ENCODE measurements around the gene OR56A3.
A peak's percentile ranks its signal among the peaks of the same experiment; 100 is the strongest.
"Not testable (repeated sequence)": the region's sequence is repeated elsewhere in the genome, so short reads cannot be mapped to it uniquely, and the experiment has no call there.

OR56A3 gene

DNA sequence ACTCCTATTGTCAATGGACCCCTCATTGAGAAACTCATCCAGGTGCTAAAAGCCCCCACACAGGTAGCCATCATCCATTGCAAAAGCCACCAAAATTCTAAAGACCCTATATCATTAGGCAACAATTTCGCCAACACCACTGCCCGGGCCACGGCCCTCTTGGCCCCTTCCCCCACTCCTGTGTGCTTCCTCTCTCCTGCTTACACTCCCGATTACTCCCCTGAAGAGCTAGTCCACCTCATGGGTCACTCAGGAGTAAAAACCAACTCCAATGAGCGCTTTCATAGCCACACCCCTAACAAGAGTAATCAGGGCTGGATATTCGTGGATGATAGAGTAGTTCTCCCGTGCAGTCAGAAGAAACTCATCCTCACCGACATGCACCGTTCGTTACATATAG is 8.9 kb upstream of the OR56A3 start:
- no peak for DNase-seq
- no peaks in the 10 kb centered on the region for H3K4me1 Mint-ChIP-seq (ENCODE audit: low read depth in 2 of 2)
- H3K4me3 Mint-ChIP-seq, result no peak overlapping the region
- H3K27ac Mint-ChIP-seq, result no peak overlapping the region
- peaks cover 20 to 49% of the 10 kb centered on the region in 2 donors for H3K27me3 Mint-ChIP-seq
- peaks cover 3 to 21% of the 10 kb centered on the region in 2 donors for H3K9me3 Mint-ChIP-seq
- no peaks in the 10 kb centered on the region for H3K36me3 Mint-ChIP-seq (ENCODE audit: insufficient read depth)
- no peak for ATAC-seq (replicated peaks)

DNA sequence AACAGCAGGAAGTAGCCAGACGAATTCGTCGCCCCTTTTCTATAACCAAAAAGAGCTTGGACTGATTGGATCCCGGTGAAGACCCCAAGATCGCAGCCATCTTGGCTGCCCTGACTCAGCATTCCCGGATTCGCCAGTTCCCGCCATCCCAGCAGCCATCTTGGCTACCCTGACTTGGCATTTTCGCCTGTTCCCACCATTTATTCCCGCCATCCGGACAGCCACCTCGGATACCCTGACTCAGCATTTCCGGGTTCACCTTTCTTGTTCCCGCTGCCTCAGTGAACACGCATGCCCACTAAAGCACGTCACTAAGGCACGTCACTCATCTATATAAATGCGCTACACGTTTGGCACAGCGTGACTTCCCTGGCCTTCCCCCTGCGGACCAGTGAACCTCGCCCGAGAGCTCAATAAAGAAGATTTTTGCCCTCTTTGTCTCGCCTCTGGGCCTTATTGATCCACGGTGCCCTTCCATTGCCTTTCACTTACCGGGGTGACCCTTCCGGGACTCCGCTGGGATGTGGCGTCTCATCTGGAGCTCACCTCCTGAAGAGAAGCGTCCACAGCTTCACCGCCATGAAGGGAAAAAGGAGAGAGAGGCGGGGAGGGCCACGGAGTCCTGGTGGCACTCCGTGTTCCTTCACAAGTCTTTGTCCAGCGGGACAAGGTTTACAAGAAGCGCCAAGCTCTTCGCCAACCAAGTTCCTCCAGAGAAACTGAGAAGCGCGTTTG is 4.0 kb upstream of the OR56A3 start:
- no peak for DNase-seq
- no peak for ATAC-seq (replicated peaks)
- no peaks in the 10 kb centered on the region for H3K9me3 Mint-ChIP-seq
- peaks cover 27 to 42% of the 10 kb centered on the region in 2 donors for H3K27me3 Mint-ChIP-seq
- no peak overlapping the region for H3K27ac Mint-ChIP-seq
- H3K4me3 Mint-ChIP-seq, result no peak overlapping the region
- H3K36me3 Mint-ChIP-seq (ENCODE audit: insufficient read depth), result no peaks in the 10 kb centered on the region
- H3K4me1 Mint-ChIP-seq (ENCODE audit: low read depth in 2 of 2), result no peaks in the 10 kb centered on the region

DNA sequence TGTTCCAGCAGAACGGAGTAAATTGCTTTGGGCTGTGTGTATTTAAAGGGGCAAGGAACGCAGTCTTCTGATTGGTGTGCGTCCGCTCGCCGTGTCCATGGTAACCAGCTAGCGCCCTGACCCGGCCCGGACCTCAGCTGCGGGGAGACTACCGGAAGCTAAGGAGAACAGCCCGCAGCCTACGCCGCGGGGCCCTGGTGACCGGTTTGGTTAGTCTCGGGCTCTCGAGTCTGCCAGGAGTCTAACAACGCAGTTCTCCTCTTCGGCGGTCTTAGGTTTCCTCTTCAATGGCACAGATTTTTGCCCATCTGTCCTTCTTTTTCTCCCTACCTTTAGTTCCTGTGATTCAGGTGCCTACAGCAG is 3.5 kb upstream of the OR56A3 start:
- no peak overlapping the region for H3K27ac Mint-ChIP-seq

DNA sequence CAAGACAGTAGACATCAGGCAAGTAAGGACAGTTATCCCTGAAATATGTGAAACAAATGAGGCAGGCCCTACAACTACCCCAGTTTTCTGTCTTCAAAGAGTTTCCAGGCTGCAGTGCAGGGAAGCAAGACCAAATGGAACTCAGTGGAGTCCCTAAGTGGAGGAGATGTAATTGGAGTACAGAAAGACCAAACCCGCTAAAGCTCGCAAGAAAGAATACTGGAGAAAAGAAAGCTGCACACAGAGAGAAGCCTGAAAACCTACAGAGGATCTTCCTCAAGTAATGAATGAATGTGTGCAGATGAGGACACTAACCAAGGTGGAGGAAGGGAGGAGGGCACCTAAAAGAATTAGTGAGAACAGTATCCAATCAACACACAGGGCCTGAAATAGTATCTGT is 1.3 kb upstream of the OR56A3 start:
- no peak overlapping the region for H3K4me3 Mint-ChIP-seq
- no peak for DNase-seq
- no peak overlapping the region for H3K27ac Mint-ChIP-seq
- no peak for ATAC-seq (replicated peaks)
- H3K4me1 Mint-ChIP-seq (ENCODE audit: low read depth in 2 of 2), result no peaks in the 10 kb centered on the region
- no peaks in the 10 kb centered on the region for H3K9me3 Mint-ChIP-seq
- H3K36me3 Mint-ChIP-seq (ENCODE audit: insufficient read depth), result no peaks in the 10 kb centered on the region
- peaks cover 30 to 38% of the 10 kb centered on the region in 2 donors for H3K27me3 Mint-ChIP-seq

More for the DNA sequence above, 3.5 kb upstream of the OR56A3 start:
- Mint-ChIP-seq H3K4me1 (ENCODE audit: low read depth in 2 of 2) (no peaks in the 10 kb centered on the region), H3K9me3 (no peaks in the 10 kb centered on the region), H3K36me3 (ENCODE audit: insufficient read depth) (no peaks in the 10 kb centered on the region), H3K4me3 (no peak overlapping the region), H3K27me3 (peaks cover 29 to 36% of the 10 kb centered on the region in 2 donors)
- DNase-seq (no peak), ATAC-seq (replicated peaks) (no peak)

DNA sequence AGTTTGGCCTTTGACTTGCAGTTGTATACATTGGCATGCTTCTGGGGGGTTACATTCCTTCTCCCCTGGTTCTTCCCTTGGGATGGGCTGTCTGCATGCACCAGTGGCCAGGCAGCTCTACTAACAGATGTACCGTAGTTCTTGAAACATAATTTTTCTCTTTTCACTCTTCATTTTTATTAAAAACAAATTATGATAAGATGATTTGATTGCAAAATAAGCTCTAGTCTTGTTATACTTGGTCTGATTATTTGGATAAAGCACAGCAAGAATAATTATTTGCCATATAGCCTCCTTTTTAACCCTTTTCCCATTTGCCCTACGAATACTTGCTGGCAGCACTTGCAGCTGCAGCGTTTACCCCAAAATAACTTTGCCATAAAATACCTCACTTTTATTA is 13.5 kb downstream of the OR56A3 start:
- DNase-seq (no peak), ATAC-seq (replicated peaks) (no peak)
- no peaks in the 10 kb centered on the region for H3K4me1 Mint-ChIP-seq (ENCODE audit: low read depth in 2 of 2)
- no peaks in the 10 kb centered on the region for H3K9me3 Mint-ChIP-seq
- peaks cover 3% of the 10 kb centered on the region for H3K36me3 Mint-ChIP-seq (ENCODE audit: insufficient read depth)
- no peak overlapping the region for H3K27ac Mint-ChIP-seq
- no peak overlapping the region for H3K4me3 Mint-ChIP-seq
- no peaks in the 10 kb centered on the region for H3K27me3 Mint-ChIP-seq

DNA sequence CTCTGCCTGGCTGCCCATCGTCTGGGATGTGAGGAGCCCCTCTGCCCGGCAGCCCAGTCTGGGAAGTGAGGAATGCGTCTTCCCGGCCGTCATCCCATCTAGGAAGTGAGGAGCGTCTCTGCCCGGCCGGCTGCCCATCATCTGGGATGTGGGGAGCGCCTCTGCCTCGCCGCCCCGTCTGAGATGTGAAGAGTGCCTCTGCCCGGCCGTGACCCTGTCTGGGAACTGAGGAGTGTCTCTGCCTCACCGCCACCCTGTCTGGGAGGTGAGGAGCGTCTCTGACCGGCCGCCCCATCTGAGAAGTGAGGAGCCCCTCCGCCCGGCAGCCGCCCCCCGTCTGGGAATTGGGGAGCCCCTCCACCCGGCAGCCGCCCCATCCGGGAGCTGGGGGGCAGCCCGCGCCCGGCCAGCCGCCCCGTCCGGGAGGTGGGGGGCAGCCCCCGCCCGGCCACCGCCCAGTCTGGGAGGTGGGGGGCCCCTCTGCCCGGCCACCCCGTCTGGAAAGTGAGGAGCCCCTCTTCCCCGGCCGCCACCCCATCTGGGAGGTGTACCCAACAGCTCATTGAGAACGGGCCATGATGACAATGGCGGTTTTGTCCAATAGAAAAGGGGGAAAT is 18.8 kb downstream of the OR56A3 start:
- H3K36me3 Mint-ChIP-seq (ENCODE audit: insufficient read depth); DNase-seq; H3K27ac Mint-ChIP-seq; H3K4me1 Mint-ChIP-seq (ENCODE audit: low read depth in 2 of 2); H3K4me3 Mint-ChIP-seq; H3K9me3 Mint-ChIP-seq; ATAC-seq (replicated peaks); H3K27me3 Mint-ChIP-seq: not testable (repeated sequence)

DNA sequence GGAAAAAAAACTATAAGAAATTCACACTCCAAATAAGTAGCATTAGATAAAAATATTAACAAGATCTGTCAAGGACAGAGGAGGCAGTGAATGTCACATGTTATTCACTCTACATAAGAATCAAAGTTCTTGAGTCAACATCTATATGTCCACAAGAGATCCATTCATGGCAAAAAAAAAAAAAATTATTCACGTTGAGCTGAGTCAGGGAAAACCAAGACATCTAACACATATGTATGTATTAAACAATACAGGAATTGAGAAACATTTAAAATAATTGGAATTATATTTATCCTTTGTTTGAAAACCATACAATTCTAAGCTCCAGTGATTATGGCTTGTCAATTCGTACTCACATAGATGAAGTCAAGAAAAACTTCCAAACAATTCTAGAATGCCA is 24.9 kb downstream of the OR56A3 start:
- Mint-ChIP-seq H3K4me1 (ENCODE audit: low read depth in 2 of 2) (no peaks in the 10 kb centered on the region), H3K9me3 (peaks cover 0 to 5% of the 10 kb centered on the region in 2 donors), H3K27me3 (peaks cover 18 to 30% of the 10 kb centered on the region in 2 donors), H3K36me3 (ENCODE audit: insufficient read depth) (no peaks in the 10 kb centered on the region), H3K27ac (no peak overlapping the region), H3K4me3 (no peak overlapping the region)
- DNase-seq (no peak), ATAC-seq (replicated peaks) (no peak)

DNA sequence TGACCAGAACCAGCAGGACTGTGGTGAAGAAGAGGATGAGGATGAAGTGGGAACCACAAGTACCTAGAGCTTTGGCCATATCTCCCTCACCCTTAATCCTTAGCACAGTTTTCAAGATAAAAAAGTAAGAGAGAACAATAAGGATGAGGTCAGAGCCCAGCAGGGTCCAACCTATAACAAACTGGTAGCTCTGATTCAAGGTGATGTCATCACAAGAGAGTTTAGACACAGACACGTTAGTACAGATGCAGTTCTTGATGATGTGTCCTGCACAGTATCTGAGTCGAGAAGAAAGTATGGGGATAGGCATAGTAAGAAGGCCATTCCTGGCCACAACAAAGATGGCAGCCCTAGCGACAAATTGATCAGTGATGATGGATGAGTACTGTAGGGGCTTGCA is 25.7 kb downstream of the OR56A3 start:
- Mint-ChIP-seq H3K27ac (no peak overlapping the region), H3K4me3 (no peak overlapping the region), H3K36me3 (ENCODE audit: insufficient read depth) (no peaks in the 10 kb centered on the region), H3K4me1 (ENCODE audit: low read depth in 2 of 2) (no peaks in the 10 kb centered on the region), H3K9me3 (peaks cover 0 to 5% of the 10 kb centered on the region in 2 donors), H3K27me3 (peaks cover 18 to 30% of the 10 kb centered on the region in 2 donors)
- DNase-seq (no peak), ATAC-seq (replicated peaks) (no peak)

DNA sequence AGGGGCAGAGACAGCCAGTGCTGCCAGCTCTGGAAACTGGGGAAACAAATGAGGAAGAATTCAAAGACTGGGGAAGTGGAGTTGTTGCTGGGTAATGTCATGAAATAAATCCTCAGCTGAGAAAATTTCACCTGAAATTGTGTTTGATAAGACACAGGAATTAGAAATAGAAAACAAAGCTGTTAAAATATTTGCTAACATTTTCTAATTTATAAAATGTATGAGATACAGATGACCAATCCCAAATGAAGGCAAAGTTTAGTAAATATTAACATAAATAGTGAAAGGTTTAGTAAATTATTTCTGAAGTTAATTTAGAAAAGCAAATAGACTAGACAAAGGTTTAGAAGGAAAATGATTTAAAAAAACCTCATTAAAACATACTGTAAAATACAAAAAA is 26.3 kb downstream of the OR56A3 start, which contains the start of gene OR56A5:
OR56A5 (minus strand) TSS at position 101 of the 400 bp plus-strand sequence; CDS start at position 101, 0 bp downstream.
- Mint-ChIP-seq H3K27ac (no peak within 1 kb of the TSS), H3K4me1 (ENCODE audit: low read depth in 2 of 2) (peaks cover 0 to 2% of the 10 kb centered on the region in 2 donors), H3K4me3 (no peak within 1 kb of the TSS), H3K36me3 (ENCODE audit: insufficient read depth) (no peaks in the 10 kb centered on the region), H3K27me3 (peaks cover 18 to 30% of the 10 kb centered on the region in 2 donors), H3K9me3 (peaks cover 0 to 2% of the 10 kb centered on the region in 2 donors)
- ATAC-seq (replicated peaks), result no peak
- no peak for DNase-seq

DNA sequence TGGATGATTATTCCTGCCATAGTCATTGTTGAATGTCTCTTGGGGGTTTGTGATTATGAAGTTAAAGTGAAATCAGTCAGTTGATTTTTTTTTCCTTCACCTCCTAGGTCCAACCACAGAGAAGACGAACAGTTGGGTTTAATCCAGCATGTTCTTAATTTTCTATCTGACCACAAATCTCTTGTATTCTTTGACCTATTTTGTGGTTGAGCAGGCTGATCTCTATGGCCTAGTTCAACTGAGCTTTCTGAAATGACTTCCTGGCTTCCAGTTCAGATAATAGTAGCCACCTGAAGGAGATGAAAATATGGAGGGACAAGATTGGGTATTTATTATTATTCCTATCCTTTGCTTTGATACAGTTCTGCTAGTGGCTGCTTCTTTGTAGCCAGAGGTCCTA is 31.5 kb downstream of the OR56A3 start:
- peak overlapping the region in 1 of 2 donors; percentile 1 for H3K4me3 Mint-ChIP-seq
- H3K36me3 Mint-ChIP-seq (ENCODE audit: insufficient read depth), result no peaks in the 10 kb centered on the region

DNA sequence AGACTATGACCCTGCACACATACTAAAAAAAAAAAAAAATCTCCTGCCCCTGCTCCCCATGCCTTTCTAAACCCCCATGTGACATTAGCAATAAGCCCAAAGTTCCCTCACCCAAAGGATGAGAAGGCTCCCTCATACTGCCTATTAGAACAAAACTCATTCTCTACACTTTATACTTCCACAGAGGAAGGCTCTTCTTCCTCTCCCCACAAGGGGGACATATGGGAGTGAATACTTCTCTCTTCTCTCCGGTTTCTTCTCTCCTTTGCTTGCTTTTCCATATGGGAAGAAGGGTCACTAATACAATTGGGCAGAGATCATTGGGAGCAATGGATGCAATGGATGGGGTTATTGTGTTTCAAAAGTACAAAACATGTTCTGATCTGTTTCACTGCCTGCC is 41.4 kb downstream of the OR56A3 start:
- DNase-seq (no peak), ATAC-seq (replicated peaks) (no peak)
- Mint-ChIP-seq H3K27ac (no peak overlapping the region), H3K36me3 (ENCODE audit: insufficient read depth) (no peaks in the 10 kb centered on the region), H3K4me3 (no peak overlapping the region), H3K9me3 (no peaks in the 10 kb centered on the region), H3K27me3 (peaks cover 42 to 50% of the 10 kb centered on the region in 2 donors), H3K4me1 (ENCODE audit: low read depth in 2 of 2) (peaks cover 0 to 4% of the 10 kb centered on the region in 2 donors)

More for the DNA sequence above, 31.5 kb downstream of the OR56A3 start:
- H3K27me3 Mint-ChIP-seq, result peaks cover 9 to 13% of the 10 kb centered on the region in 2 donors
- peaks cover 0 to 4% of the 10 kb centered on the region in 2 donors for H3K4me1 Mint-ChIP-seq (ENCODE audit: low read depth in 2 of 2)
- H3K27ac Mint-ChIP-seq, result no peak overlapping the region
- peak; percentile 73 for ATAC-seq (replicated peaks)
- H3K9me3 Mint-ChIP-seq, result no peaks in the 10 kb centered on the region
- DNase-seq, result no peak

DNA sequence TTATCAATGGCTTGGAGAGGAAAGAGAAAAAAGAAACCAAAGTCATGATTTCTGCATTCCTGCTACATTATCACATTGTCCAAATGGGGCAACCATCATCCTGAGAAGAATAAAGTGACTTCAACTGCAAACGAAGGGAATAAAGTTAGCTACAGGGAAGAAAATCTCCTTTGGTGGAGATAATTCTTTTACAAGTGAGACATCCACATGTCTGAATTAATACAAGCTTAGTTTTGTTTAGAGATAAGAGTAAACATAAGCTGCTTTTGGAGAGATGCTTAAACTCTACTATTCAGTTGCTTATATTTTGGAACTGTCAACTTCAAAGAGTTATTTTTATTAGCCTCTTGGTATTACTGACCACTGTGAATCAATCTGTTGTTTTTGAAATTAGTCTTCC is 44.8 kb downstream of the OR56A3 start, which contains the start of gene OR52L1:
OR52L1 (minus strand) TSS at position 101 of the 400 bp plus-strand sequence; CDS start at position 46, 55 bp downstream.
- Mint-ChIP-seq H3K36me3 (ENCODE audit: insufficient read depth) (no peaks in the 10 kb centered on the region), H3K4me3 (no peak within 1 kb of the TSS), H3K27me3 (peaks cover 55 to 60% of the 10 kb centered on the region in 2 donors), H3K4me1 (ENCODE audit: low read depth in 2 of 2) (peaks cover 0 to 4% of the 10 kb centered on the region in 2 donors), H3K9me3 (no peaks in the 10 kb centered on the region), H3K27ac (no peak within 1 kb of the TSS)
- ATAC-seq (replicated peaks) (no peak), DNase-seq (no peak)

DNA sequence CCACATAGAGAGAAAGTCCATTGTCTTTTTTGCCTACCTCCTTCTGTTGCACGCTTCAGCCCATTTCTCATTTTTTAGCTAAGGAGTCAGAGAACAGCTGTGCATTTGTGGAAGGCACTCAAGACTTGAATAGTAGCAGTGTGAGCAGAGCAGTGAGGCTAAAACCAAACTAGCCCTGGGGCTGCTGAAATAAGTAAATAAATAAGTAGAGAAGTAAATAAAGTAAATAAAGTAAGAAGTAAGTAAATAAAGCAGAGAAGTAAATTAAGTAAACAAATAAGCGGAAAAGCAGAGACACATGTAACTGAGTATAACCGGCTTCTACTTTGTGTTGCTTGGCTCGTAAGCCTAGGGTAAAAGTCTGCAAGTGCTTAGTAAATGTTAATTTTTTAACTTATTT is 47.2 kb downstream of the OR56A3 start:
- Mint-ChIP-seq H3K4me3 (no peak overlapping the region), H3K27me3 (peaks cover 38 to 39% of the 10 kb centered on the region in 2 donors), H3K4me1 (ENCODE audit: low read depth in 2 of 2) (peaks cover 0 to 4% of the 10 kb centered on the region in 2 donors), H3K27ac (no peak overlapping the region), H3K9me3 (no peaks in the 10 kb centered on the region), H3K36me3 (ENCODE audit: insufficient read depth) (no peaks in the 10 kb centered on the region)
- no peak for ATAC-seq (replicated peaks)
- no peak for DNase-seq

DNA sequence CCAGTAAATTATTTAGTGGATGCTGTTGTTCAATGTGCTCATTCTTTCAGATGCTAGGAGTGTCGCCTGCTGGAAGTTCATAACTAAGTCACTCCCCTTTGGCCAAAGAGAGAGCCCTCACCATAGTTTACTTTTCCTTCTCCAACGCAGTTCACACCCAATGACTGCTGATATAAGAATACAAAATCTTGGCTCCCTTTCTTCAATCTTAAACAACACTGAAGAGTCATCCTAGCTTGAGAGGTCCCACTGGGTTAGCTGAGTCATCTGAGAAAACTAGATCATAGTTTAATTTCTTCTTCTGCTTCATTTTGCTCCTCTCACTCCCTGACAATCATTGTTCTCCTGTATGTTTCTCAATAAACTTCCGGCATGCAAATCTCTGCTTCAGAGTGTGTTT is 50.1 kb downstream of the OR56A3 start:
- H3K4me1 Mint-ChIP-seq (ENCODE audit: low read depth in 2 of 2), result no peaks in the 10 kb centered on the region
- DNase-seq, result no peak
- ATAC-seq (replicated peaks), result no peak
- no peak overlapping the region for H3K4me3 Mint-ChIP-seq
- H3K27me3 Mint-ChIP-seq, result peaks cover 23 to 33% of the 10 kb centered on the region in 2 donors
- H3K27ac Mint-ChIP-seq, result no peak overlapping the region
- no peaks in the 10 kb centered on the region for H3K9me3 Mint-ChIP-seq
- no peaks in the 10 kb centered on the region for H3K36me3 Mint-ChIP-seq (ENCODE audit: insufficient read depth)

Data from effector memory CD8-positive, alpha-beta T cell (primary cell).